Naive thymus-derived CD4-positive, alpha-beta T cell (primary cell): ENCODE data around the gene PPP6R3. TPM values are rescaled to one million over a fixed set of nuclear protein-coding genes. Genes with fewer than 3 reads are reported as not detected.

Experiments used
- polyA plus RNA-seq, 2 donors: library from polyadenylated mRNA; unstranded; fragments of 300-500 nt; fragmentation: Illumina TruSeq; gene quantifications; one replicate each; pipeline ENCODE4 v1.2.3, GENCODE V29; 2021
- total RNA-seq, 6 experiments: library from RNA in 5 of 6; stranded (reverse) in 5 of 6; gene quantifications; 1 replicate in 5 of 6; 2 replicates in 1 of 6; pipeline ENCODE4 v1.2.3 and lab custom pipeline; 2021 to 2026

PPP6R3 gene
- total and polyA plus RNA-seq, 7 experiments from 2014 or later, result 43.5 to 159 (median 133) TPM

Other genes starting within 250 kb of the PPP6R3 start
- gene KMT5B, start 247.5 kb upstream of the PPP6R3 start, total RNA-seq, result 10 to 100 TPM; 32.7 to 68.2 (median 43.8) TPM
- gene KMT5B, start 247.5 kb upstream of the PPP6R3 start, polyA plus RNA-seq, result 10 to 100 TPM; 42.2 to 58.6 TPM
- 10 to 100 TPM in 4 of 5 experiments, 1 to 10 TPM in 1; 9.5 to 20.0 (median 15.4) TPM for gene C11orf24, start 188.8 kb upstream of the PPP6R3 start, total RNA-seq
- gene C11orf24, start 188.8 kb upstream of the PPP6R3 start, polyA plus RNA-seq, result 10 to 100 TPM in 1 of 2 donors, 1 to 10 TPM in 1; 5.7 to 11.5 TPM
- gene LRP5, start 148.2 kb upstream of the PPP6R3 start, total RNA-seq, result 10 to 100 TPM in 1 of 5 experiments, 1 to 10 TPM in 4; 1.4 to 29.9 (median 2.3) TPM
- under 1 TPM; 0.35 to 0.99 TPM for gene LRP5, start 148.2 kb upstream of the PPP6R3 start, polyA plus RNA-seq
- gene GAL, start 223.8 kb downstream of the PPP6R3 start, total RNA-seq, result not detected
- gene GAL, start 223.8 kb downstream of the PPP6R3 start, polyA plus RNA-seq, result not detected